Spleen (tissue), 11 donors: ENCODE results near the gene WDR20. TPM values are rescaled to one million over a fixed set of nuclear protein-coding genes. Genes with fewer than 3 reads are reported as not detected.

ENCODE experiments used
- DNase-seq: peaks from one replicate; pipeline ENCODE4 v3.0.0-alpha.2; 2020
- H3K27ac ChIP-seq, 8 donors: fragments of 200-600 bp; sonication (generic) in 7 of 8; 1 replicate in 4 of 8; 2 replicates in 4 of 8; pipeline versions ENCODE4 v1.5.0 to v1.8.0; 2016 to 2021; ENCODE audit warnings: inconsistent platforms in 4 of 8, mild to moderate bottlenecking in 4 of 8, moderate library complexity in 1 of 8
- H3K27me3 ChIP-seq, 7 donors: fragments of 200-600 bp; sonication (generic) in 6 of 7; replicated peaks in 1 of 7; 1 replicate in 4 of 7; 2 replicates in 3 of 7; pipeline versions ENCODE4 v1.5.0 to v1.8.0; 2016 to 2021; ENCODE audit warnings: inconsistent platforms in 3 of 7, mild to moderate bottlenecking in 1 of 7
- H3K36me3 ChIP-seq, 6 donors: fragments of 200-600 bp; sonication (generic) in 5 of 6; 1 replicate in 4 of 6; 2 replicates in 2 of 6; pipeline versions ENCODE4 v1.5.0 to v1.8.0; 2016 to 2021; ENCODE audit warnings: inconsistent platforms in 2 of 6
- H3K4me1 ChIP-seq, 6 donors: fragments of 200-600 bp; sonication (generic) in 5 of 6; 1 replicate in 3 of 6; 2 replicates in 3 of 6; pipeline versions ENCODE4 v1.5.0 to v1.8.0; 2016 to 2021; ENCODE audit warnings: inconsistent platforms in 3 of 6
- H3K4me3 ChIP-seq, 8 donors: fragments of 200-600 bp; sonication (generic) in 7 of 8; 1 replicate in 4 of 8; 2 replicates in 4 of 8; pipeline versions ENCODE4 v1.5.0 to v1.8.0; 2016 to 2021; ENCODE audit warnings: inconsistent platforms in 4 of 8, mild to moderate bottlenecking in 4 of 8, moderate library complexity in 2 of 8
- H3K9me3 ChIP-seq, 8 donors: fragments of 200-600 bp; sonication (generic) in 7 of 8; 1 replicate in 4 of 8; 2 replicates in 4 of 8; pipeline versions ENCODE4 v1.5.0 to v1.8.0; 2016 to 2021; ENCODE audit warnings: inconsistent platforms in 4 of 8
- CTCF ChIP-seq, 11 experiments: fragments of 200-600 bp in 7 of 11; fragments of 450-650 bp in 4 of 11; sonication (generic) in 4 of 11; IDR thresholded peaks in 8 of 11; conservative IDR thresholded peaks in 3 of 11; 1 replicate in 7 of 11; 2 replicates in 4 of 11; pipeline versions ENCODE4 v1.4.0 to v1.8.0; 2016 to 2021; ENCODE audit warnings: antibody characterized with exemption in 11 of 11, inconsistent platforms in 4 of 11, mild to moderate bottlenecking in 1 of 11
- POLR2A ChIP-seq, 3 donors: fragments of 450-650 bp; IDR thresholded peaks; one replicate each; pipeline ENCODE4 v1.5.1; 2017; ENCODE audit warnings: antibody characterized with exemption in 3 of 3, mild to moderate bottlenecking in 1 of 3
- POLR2AphosphoS5 ChIP-seq, 3 donors: sonication (generic); formaldehyde crosslinking; IDR thresholded peaks; one replicate each; pipeline ENCODE4 v1.5.1; 2017; ENCODE audit warnings: antibody characterized with exemption in 3 of 3
- WGBS, 5 donors: extraction: QIAGEN DNeasy Blood & Tissue Kit in 3 of 5; methylation state at CpG; one replicate each; pipeline versions ENCODE4 v1.1.5 to v1.1.7; 2013 to 2018; 5-methylcytosine and 5-hydroxymethylcytosine counted together
- intact Hi-C: fragments of 100-400 bp; cut with DNase I; formaldehyde crosslinking; loops from one replicate; pipeline ENCODE4 v1.15.0; 2023; ENCODE audit warnings: low total_unique reads
- polyA plus RNA-seq, 3 donors: library from polyadenylated mRNA; stranded (reverse); fragments of 200-250 nt; gene quantifications; one replicate each; pipeline ENCODE4 v1.2.1, GENCODE V29; 2013
- total RNA-seq, 7 donors: library from RNA; depleted of rRNA in 3 of 7; stranded (reverse); fragments of >200 nt in 3 of 7; fragmentation: NEBNext Ultra II Directional in 4 of 7; extraction: Animal tissue kit (Norgen Biotek cat#: 25700) in 4 of 7; gene quantifications; one replicate each; pipeline versions ENCODE4 v1.1.0 to v1.2.1, GENCODE V29; 2016 to 2021
- donor health status: healthy with polysubstance abuse.
- donor health status: DM: no; HTN: no; CAD: no; lungs with moderate emphysema.
- donor health status: DM: no; HTN: no; CAD: no.
- donor health status: Bipolar disorder and iron deficiency.
- donor health status: healthy.
- donor health status: DM: no; HTN: no; CAD: no.
- donor health status: DM: yes; HTN: yes; CAD: no.

Gene WDR20
- total and polyA plus RNA-seq, 10 donors: 8.7 to 40.8 (median 28.2) TPM

DNA sequence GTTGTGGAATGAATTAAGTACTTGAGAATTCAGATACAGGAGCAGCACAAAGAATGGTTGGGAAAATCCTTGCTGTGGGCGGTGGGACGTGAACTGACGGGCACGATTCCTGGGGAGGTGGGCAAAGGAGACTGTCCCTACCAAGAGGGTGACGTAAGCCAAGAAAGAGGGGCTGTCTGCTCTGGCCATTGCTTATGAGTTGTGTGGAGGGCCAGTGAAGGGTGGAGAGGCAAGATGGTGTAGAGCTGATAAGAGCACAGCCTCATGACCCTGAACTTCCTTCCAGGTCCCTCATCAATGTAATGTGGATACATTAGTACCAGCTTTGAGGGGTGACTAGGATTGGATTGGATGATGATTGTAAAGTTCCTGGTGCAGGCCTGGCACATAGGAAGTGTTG, 50.2 kb downstream of the WDR20 start:
- H3K9me3 ChIP-seq: no peaks in the 10 kb centered on the region
- H3K27ac ChIP-seq: no peak overlapping the region
- WGBS, 5 donors: 94 to 99% (median 98%) methylated on average over 5 of the region's 5 CpGs
- DNase-seq: no peak
- H3K4me1 ChIP-seq: peaks cover 0 to 97% (median 44%) of the 10 kb centered on the region in 6 donors
- H3K36me3 ChIP-seq: peaks cover 0 to 2% (median 0%) of the 10 kb centered on the region in 6 donors
- H3K4me3 ChIP-seq: no peak overlapping the region
- intact Hi-C loops: no loop called here
- no peaks in the 10 kb centered on the region for H3K27me3 ChIP-seq
- TF ChIP-seq CTCF (IDR thresholded peaks at IDR 0.05 in 8 of 11, conservative IDR thresholded peaks at IDR 0.05 in 3 of 11) (no peak), POLR2AphosphoS5 (IDR thresholded peaks at IDR 0.05) (no peak), POLR2A (IDR thresholded peaks at IDR 0.05) (no peak)

GRCh38 chr14:102192840-102193502, 53.3 kb downstream of the WDR20 start:
- TF ChIP-seq CTCF (IDR thresholded peaks at IDR 0.05 in 8 of 11, conservative IDR thresholded peaks at IDR 0.05 in 3 of 11) (no peak), POLR2AphosphoS5 (IDR thresholded peaks at IDR 0.05) (peak in 1 of 3 donors; percentile 7), POLR2A (IDR thresholded peaks at IDR 0.05) (no peak)
- no peak overlapping the region for H3K27ac ChIP-seq
- peaks cover 6 to 96% (median 41%) of the 10 kb centered on the region in 6 donors for H3K4me1 ChIP-seq
- DNase-seq: no peak
- H3K36me3 ChIP-seq: peaks cover 0 to 33% (median 12%) of the 10 kb centered on the region in 6 donors
- 90 to 94% (median 94%) methylated on average over 13 of the region's 13 CpGs for WGBS, 5 donors
- intact Hi-C loops: no loop called here
- no peaks in the 10 kb centered on the region for H3K27me3 ChIP-seq
- no peak overlapping the region for H3K4me3 ChIP-seq
- no peaks in the 10 kb centered on the region for H3K9me3 ChIP-seq

GRCh38 chr14:102194856-102195255, 55.2 kb downstream of the WDR20 start:
- 69 to 79% (median 69%) methylated on average over 4 of the region's 4 CpGs for WGBS, 5 donors
- no peaks in the 10 kb centered on the region for H3K9me3 ChIP-seq
- no peak for DNase-seq
- H3K4me3 ChIP-seq: no peak overlapping the region
- TF ChIP-seq POLR2A (IDR thresholded peaks at IDR 0.05) (no peak), CTCF (IDR thresholded peaks at IDR 0.05 in 8 of 11, conservative IDR thresholded peaks at IDR 0.05 in 3 of 11) (no peak), POLR2AphosphoS5 (IDR thresholded peaks at IDR 0.05) (no peak)
- intact Hi-C loops: no loop called here
- no peaks in the 10 kb centered on the region for H3K27me3 ChIP-seq
- peaks cover 6 to 99% (median 34%) of the 10 kb centered on the region in 6 donors for H3K4me1 ChIP-seq
- peak overlapping the region in 1 of 8 donors; percentile 24 for H3K27ac ChIP-seq
- H3K36me3 ChIP-seq: peaks cover 0 to 52% (median 28%) of the 10 kb centered on the region in 6 donors

GRCh38 chr14:102195446-102195845, 55.7 kb downstream of the WDR20 start:
- WGBS, 5 donors: 81 to 94% (median 84%) methylated on average over 1 of the region's 1 CpG
- no peak for TF ChIP-seq CTCF (IDR thresholded peaks at IDR 0.05 in 8 of 11, conservative IDR thresholded peaks at IDR 0.05 in 3 of 11)
- no peak for TF ChIP-seq POLR2A (IDR thresholded peaks at IDR 0.05)
- no peak for TF ChIP-seq POLR2AphosphoS5 (IDR thresholded peaks at IDR 0.05)
- H3K9me3 ChIP-seq: no peaks in the 10 kb centered on the region
- H3K27me3 ChIP-seq: no peaks in the 10 kb centered on the region
- intact Hi-C loops: no loop called here
- no peak for DNase-seq
- peaks cover 0 to 55% (median 28%) of the 10 kb centered on the region in 6 donors for H3K36me3 ChIP-seq
- H3K27ac ChIP-seq: no peak overlapping the region
- H3K4me1 ChIP-seq: peaks cover 6 to 99% (median 35%) of the 10 kb centered on the region in 6 donors
- H3K4me3 ChIP-seq: no peak overlapping the region
